ENCODE results near the gene TAP2.

DNA sequence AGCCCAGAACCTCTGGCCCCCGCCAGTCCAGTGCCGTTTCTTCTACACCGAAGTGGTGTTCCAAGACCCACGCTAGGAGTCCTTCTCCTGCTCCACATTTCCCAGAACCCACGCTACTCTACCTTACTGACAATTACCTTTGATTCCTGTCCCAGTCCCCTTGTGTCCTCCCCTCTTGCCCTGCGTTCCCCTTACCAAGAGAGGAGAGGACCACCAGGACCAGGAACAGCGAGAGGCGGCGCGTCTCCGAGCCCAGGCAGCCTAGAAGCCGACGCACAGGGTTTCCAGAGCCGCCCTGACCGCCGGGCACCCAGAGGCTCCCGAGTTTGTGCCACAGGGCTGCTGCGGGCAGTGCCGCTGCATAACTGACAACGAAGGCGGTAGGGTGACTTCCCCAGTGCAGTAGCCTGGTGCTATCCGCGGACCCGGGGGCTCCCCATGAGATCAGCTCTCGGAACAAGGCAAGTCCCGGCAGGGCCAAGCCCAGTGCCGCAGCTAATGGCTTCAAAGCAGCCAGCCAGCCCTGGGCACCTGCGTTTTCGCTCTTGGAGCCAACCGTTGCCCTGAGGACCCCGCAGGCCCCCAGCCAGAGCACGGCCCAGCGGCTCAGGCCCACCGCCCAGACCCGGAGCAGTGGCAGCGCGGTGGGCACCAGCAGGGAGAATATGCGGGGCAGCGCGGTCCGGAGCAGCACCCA is 14.5 kb upstream of the TAP2 start:
- TF ChIP-seq, protein P1, sequence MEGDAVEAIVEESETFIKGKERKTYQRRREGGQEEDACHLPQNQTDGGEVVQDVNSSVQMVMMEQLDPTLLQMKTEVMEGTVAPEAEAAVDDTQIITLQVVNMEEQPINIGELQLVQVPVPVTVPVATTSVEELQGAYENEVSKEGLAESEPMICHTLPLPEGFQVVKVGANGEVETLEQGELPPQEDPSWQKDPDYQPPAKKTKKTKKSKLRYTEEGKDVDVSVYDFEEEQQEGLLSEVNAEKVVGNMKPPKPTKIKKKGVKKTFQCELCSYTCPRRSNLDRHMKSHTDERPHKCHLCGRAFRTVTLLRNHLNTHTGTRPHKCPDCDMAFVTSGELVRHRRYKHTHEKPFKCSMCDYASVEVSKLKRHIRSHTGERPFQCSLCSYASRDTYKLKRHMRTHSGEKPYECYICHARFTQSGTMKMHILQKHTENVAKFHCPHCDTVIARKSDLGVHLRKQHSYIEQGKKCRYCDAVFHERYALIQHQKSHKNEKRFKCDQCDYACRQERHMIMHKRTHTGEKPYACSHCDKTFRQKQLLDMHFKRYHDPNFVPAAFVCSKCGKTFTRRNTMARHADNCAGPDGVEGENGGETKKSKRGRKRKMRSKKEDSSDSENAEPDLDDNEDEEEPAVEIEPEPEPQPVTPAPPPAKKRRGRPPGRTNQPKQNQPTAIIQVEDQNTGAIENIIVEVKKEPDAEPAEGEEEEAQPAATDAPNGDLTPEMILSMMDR (IDR thresholded peaks at IDR 0.05): no peak
- TF ChIP-seq EP300 (IDR thresholded peaks at IDR 0.05; ENCODE audit: borderline replicate concordance in 1 of 2, low read depth in 1 of 2, low read length in 1 of 2): no peak
- TF ChIP-seq TAF1 (IDR thresholded peaks at IDR 0.05; ENCODE audit: borderline replicate concordance, low read depth, low read length): no peak
- TF ChIP-seq GABPA (IDR thresholded peaks at IDR 0.05; ENCODE audit: low read depth): no peak
- no peak for TF ChIP-seq MXI1 (IDR thresholded peaks at IDR 0.05; ENCODE audit: low read depth, low read length)
- no peak for TF ChIP-seq EZH2phosphoT487 (IDR thresholded peaks at IDR 0.05; ENCODE audit: borderline replicate concordance, low read depth)
- TF ChIP-seq CHD2 (IDR thresholded peaks at IDR 0.05; ENCODE audit: low read length, partially characterized antibody): no peak
- no peak for TF ChIP-seq RAD21 (IDR thresholded peaks at IDR 0.05; ENCODE audit: low read length)
